ENCODE data around the gene LRPAP1.

DNA sequence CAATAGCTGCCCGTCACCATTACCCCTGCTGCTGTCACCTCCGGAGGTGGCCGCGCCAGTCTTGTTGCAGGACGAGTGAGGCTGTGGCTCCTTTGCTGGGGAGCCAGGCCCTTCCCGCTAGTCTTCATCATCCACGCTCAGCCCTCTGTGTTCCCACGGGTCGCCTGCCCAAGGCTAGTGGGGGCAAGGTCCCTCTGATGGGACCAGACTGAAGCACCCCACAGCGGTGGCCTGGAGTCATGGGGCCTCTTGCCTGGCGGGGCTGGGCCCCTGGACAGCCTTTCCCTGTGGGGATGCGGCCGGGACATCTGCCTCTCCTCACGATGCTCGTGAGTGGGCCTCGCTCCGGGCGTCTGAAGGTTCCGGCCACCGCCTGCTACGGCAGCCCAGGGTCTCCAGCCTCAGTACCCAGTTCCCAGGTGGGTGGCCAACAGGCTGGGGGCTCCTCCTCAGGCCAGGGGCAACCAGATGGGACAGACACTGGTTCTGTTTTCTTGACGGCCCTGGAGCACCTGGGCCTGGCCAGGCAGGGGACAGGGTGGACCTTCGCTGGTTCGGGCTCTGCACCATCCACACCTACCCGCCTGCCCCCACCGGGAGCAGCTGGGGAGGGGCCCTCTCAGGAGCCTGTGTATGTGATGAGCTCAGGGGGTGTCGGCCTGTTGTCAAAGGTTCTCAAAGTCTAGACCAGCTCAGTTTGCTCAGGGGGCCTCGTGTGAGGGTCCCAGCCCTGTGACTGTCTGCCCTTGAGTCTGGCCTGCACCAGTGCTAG lies 36.8 kb downstream of the LRPAP1 start:
- TF ChIP-seq POLR2A (IDR thresholded peaks at IDR 0.05; ENCODE audit: extremely low read depth, insufficient read length) (no peak), CTCF (IDR thresholded peaks at IDR 0.05; ENCODE audit: low read depth, low read length) (no peak), MAX (IDR thresholded peaks at IDR 0.05; ENCODE audit: low read depth, low read length) (no peak), MYC (IDR thresholded peaks at IDR 0.05; ENCODE audit: low read depth, low read length) (no peak)

Data from NB4 (cell line).